Measurements from ENCODE around the gene NT5DC4.

DNA sequence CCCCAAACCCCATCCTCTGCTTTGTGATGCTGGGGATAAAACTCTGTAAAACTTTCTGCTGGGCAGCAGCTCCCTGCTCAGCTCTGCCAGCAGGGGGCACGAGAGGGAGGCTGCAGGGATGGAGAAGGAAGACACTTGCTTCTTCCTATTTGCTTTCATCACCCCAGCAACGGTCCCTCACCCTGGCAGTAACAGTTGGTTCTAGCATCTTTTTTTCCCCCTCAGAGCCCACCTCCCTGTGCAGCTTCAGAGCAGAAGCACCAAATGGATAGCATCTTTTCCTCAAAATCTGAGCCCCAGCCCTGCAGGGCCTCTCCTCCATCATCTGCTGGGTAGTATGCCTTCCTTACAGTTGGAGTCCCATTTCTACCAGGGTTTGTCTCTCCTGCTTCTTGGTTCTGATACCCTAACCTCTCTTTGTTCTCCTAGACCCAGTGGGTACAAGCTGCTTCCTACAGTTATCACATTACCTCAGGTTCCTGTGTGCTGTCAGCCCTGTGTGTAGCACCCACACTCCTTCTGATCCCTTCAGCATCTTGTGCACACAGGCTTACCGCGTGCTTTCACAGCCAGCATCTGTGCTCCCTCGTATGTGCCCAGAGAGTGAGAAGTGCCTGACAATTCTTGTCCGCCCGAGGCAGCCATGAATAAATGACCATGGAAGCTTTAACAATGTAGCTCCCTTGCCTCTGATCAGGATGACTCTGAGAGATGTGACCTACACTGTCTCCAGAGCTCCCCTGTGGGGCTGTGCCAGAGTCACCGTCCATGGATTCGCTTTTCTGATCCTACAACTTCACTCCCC is 29.1 kb downstream of the NT5DC4 start:
- TF ChIP-seq CTCF (IDR thresholded peaks at IDR 0.05; ENCODE audit: low read depth, low read length, poor library complexity, severe bottlenecking) (peak; percentile 93), EZH2phosphoT487 (IDR thresholded peaks at IDR 0.05; ENCODE audit: borderline replicate concordance, low read length) (no peak)

All from DOHH2 (cell line).